ENCODE data around the gene KLF16. TPM values are rescaled to one million over a fixed set of nuclear protein-coding genes. Genes with fewer than 3 reads are reported as not detected.
"Not testable (repeated sequence)": the region's sequence is repeated elsewhere in the genome, so short reads cannot be mapped to it uniquely, and the experiment has no call there.

KLF16 gene
- total and polyA plus RNA-seq, 9 of the 15 experiments (the other 6 are each of a cell fraction or from before 2014, with no cell fraction given), result 0.04 to 60.4 (median 6.8) TPM

GRCh38 chr19:1885398-1886119, 22.2 kb upstream of the KLF16 start, which contains the start of gene ABHD17A (continued):
- peak; percentile 74 for TF ChIP-seq PRDM10 (IDR thresholded peaks at IDR 0.05; ENCODE audit: partially characterized antibody)
- peak; percentile 86; the same call in 1 of the 2 replicates for TF ChIP-seq ZBTB7A (IDR thresholded peaks at IDR 0.05; ENCODE audit: borderline replicate concordance, control insufficient read depth, low read depth, low read length)
- TF ChIP-seq CTBP1 (IDR thresholded peaks at IDR 0.05; ENCODE audit: borderline replicate concordance), result peak; percentile 23; the same call in 1 of the 2 replicates
- peak; percentile 70 for TF ChIP-seq HCFC1 (IDR thresholded peaks at IDR 0.05; ENCODE audit: low read depth, low read length)
- TF ChIP-seq CREB1 (IDR thresholded peaks at IDR 0.05), result peak; percentile 91
- TF ChIP-seq CREB1 (CRISPR knock-in tag; IDR thresholded peaks at IDR 0.05), result peak; percentile 95
- TF ChIP-seq ZBTB40 (IDR thresholded peaks at IDR 0.05), result peak; percentile 95
- TF ChIP-seq ZBTB40 (CRISPR knock-in tag; IDR thresholded peaks at IDR 0.05), result not testable (repeated sequence)
- TF ChIP-seq E2F8 (IDR thresholded peaks at IDR 0.05; ENCODE audit: low read depth, partially characterized antibody), result peak; percentile 33
- TF ChIP-seq POLR2G (IDR thresholded peaks at IDR 0.05; ENCODE audit: low read depth, low read length), result peak; percentile 72
- peak; percentile 68; the same call in 1 of the 2 replicates for TF ChIP-seq RB1 (IDR thresholded peaks at IDR 0.05; ENCODE audit: low read depth)
